ENCODE measurements around the gene MAP4K3.
"Not testable (repeated sequence)": the region's sequence is repeated elsewhere in the genome, so short reads cannot be mapped to it uniquely, and the experiment has no call there.

MAP4K3 gene

DNA sequence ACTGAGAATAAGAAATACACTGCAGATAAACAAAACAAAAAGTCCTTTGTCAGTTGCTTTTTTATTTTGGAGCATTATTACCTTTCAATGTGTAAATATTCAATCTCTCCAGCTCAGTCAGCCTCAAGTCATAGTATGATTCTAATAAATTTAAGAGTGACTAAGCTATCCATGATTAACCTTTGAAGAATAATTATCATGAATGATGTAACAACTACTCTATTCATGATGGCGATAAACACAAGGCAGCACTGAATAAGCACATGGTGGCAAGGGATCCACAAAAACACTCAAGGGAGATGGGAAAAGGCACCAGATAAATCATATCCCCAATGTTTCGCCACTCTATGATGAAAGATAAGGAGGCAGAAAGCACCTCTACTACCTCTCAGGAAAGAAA lies 67.0 kb downstream of the MAP4K3 start:
- DNase-seq = no peak

DNA sequence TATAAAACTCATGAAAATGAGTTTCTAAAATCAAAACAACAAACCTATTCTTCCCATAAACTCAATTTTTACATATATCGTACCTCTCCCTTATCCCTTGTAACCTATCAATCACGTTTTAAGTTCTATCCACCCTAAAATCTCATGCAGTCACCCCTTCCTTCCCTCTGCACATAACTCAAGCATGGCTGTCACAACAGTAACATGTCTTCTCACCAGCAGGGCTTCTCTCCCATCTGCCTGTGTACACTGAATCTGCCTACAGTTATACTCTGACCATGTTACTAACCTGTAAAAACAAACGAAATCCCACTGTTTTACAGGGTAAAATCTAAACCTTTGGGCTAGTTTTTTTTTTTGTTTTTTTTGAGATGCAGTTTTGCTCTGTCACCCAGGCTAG lies 68.2 kb downstream of the MAP4K3 start:
- no peak for DNase-seq

DNA sequence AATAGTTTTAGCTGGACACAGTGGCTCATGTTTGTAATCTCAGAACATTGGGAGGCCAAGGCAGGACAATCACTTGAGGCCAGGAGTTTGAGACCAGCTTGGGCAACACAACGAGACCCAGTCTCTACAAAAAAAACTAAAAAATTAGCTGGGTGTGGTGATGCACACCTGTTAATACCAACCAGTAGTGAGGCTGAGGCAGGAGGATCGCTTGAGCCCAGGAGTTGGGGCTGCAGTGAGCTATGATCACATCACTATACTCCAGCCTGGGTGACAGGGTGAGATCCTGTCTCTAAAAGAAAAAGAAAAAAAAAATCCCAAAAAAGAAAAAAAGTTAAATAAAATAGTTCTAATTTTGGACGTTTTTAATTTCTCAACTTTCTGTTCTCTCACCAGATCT lies 68.7 kb downstream of the MAP4K3 start:
- no peak for DNase-seq

DNA sequence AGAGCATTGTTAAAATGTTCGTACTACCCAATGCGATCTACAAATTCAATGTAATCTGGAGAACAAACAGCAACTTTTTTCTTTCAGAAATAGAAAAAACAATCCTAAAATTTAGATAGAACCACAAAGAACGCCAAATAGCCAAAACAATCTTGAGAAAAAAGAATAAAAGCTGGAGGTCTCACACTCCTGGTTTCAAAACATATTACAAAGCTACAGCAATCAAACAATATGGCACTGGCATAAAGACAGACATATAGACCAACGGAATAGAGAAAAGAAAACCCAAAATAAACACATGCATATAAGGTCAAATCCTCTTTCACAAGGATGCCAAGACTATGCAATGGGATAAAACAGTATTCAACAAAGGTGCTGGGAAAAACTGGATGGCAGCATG lies 74.5 kb downstream of the MAP4K3 start:
- DNase-seq = no peak

DNA sequence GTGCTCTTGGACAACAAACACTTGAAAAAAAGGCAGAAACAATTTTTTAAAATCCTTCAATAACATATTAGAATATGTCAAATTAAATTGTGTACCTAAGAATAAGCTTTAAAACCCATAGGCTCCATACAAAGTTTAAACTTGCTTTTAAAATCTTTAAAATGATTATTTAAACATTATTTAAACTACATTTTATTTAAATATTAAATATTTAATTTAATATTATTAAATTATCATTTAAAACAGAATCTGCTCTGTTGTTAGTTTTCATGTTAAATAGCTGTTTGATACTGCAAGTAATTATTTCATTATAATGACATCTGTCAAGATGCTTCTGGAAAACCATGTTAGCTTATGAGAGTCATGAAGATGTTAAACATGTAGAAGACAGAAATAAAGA lies 75.6 kb downstream of the MAP4K3 start:
- DNase-seq = no peak

DNA sequence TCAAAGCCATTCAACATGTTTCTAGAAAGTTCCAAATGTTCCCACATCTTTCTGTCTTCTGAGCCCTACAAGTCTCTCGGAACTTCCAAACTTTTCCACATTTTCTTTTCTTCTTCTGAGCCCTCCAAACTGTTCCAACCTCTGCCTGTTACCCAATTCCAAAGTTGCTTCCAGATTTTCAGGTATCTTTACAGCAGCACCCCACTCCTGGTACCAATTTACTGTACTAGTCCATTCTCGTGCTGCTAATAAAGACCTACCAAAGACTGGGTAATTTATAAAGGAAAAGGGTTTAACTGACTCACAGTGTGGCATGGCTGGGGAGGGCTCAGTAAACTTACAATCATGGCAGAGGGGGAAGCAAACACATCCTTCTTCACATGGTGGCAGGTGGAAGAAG lies 76.7 kb downstream of the MAP4K3 start:
- not testable (repeated sequence) for DNase-seq

DNA sequence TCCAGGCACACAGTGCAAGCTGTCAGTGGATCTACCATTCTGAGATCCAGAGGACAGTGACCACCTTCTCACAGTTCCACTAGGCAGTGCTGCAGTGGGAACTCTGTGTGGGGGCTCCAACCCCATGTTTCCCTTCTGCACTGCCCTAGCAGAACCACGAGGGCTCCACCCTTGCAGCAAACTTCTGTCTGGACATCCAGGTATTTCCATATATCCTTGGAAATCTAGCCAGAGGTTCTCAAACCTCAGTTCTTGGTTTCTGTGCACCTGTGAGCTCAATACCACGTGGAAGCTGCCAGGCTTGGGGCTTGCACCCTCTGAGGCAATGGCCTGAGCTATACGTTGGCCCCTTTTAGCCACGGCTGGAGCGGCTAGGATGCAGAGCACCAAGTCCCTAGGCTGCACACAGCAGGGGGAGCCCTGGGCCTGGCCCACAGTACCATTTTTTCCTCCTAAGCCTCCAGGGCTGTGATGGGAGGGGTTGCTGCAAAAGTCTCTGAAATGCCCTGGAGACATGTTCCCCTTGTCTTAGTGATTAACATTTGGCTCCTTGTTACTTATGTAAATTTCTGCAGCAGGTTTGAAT lies 77.5 kb downstream of the MAP4K3 start:
- no peak for DNase-seq

DNA sequence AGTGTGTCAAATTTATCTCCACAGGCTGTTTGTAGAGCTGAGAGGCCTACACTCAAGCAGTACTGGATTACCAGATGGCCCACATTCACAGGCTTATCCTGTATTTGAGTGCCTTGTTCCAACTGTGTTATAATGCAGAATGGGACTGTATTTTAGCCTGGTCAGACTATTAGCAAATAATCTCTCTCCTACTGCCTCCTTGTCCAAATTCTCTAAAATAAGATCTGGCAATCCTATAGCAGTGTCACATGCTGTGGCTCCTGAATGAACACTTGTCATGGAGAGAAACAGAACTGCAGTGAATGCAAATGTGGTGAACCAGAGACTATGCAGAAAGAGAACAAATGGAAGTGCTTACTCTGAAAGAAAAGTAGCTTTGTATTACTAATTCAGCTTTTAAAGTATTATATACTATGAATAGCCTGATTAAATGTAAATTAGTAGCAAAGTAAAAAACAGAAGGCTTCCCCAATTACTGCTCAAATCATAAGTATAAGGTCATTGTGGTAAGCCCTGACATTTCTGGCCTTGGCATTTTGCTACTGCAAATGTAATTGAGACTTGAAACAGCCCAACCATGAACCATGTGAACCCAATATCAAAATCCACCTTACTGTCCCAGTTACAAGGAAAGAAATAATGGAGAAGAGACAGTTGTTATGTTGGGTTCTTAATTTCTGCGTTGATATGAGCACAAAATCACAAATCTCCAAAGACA lies 80.0 kb downstream of the MAP4K3 start:
- no peak for DNase-seq

DNA sequence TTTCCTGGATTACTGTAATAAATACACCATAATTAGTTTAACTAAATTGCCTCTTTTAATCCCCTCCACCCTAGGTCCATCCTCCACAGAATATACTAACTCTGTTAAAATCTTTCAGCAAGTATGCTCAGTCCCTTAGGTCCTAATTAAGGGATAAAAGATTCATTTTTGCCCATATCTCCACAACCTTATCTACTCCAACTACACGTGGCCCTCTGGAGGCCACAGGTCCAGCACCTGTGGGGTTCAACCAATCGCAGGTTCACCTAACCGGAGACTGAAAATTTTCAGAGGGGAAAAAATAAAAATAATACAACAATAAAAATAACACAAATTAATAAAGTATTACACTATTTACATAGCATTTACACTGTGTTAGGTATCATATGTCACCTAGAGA lies 86.4 kb downstream of the MAP4K3 start:
- DNase-seq = no peak

DNA sequence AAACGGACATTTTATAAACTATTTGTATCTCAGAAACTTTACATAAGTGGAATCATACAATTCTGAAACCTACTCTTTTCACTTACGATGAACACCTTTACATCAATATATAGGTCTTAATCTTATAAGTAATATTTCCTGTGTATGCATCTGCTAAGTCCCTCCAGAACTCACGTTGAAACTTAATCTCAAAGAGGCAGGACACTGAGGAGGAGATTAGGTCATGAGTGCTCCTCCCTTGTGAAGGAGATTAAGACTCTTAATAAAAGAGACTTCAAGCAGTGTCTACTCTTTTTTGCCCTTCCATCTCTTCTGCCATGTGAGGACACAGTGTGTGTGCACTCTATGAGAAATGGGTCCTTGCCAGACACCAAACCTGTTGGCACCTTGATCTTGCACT lies 98.6 kb downstream of the MAP4K3 start:
- no peak for DNase-seq

DNA sequence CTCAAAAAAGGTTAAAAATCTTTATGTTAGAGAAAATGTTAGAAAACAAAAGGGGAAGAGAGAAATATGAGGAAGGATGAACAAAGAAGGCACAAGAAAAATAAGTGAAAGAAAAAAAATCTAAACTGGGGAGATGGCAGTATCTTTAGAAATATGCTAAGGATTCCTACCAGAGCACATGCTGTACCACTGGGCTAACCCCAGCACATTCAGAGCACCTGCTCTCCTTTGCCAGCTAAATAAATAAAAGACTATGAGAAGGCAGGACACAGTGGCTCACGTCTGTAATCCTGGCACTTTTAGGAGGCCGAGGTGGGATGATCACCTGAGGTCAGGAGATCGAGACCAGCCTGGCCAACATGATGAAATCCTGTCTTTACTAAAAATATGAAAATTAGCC lies 101.2 kb downstream of the MAP4K3 start:
- DNase-seq = no peak

DNA sequence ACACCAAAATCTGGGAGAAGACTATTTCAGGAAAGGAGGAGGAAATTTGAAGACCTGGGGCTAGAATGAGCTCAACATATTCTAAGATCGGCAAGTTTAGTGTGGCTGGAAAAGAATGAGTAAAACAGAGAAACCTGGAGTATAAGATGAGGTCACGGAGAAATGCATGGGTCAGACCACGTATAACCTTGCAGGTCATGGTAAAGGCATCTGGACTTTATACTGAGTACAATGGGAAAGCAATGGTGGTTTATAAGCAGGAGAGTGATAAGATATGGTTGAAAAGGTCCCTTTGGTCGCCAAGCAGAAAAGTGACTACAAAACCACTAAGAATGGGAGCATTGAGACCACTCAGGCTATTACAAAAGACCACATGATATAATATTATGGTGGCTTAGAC lies 102.1 kb downstream of the MAP4K3 start:
- no peak for DNase-seq

DNA sequence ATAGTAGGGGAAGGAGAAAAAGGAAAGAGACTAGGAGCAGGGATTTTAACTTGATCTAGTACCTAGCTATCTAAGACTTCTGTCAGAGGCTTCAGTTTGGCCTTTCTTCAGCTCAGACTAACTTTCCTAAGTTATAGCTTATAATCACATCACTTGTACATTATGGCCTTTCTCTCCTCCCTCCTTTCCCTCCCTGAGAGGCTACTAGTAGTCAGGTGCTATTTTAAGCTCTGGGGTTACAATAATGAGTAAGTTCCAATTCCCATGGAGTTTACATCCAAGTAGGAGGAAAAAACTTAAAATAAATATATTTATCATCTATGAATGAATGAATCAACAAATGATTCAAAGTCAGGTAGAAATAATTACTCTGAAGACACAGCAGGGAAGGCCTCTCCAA lies 102.6 kb downstream of the MAP4K3 start:
- DNase-seq = no peak

DNA sequence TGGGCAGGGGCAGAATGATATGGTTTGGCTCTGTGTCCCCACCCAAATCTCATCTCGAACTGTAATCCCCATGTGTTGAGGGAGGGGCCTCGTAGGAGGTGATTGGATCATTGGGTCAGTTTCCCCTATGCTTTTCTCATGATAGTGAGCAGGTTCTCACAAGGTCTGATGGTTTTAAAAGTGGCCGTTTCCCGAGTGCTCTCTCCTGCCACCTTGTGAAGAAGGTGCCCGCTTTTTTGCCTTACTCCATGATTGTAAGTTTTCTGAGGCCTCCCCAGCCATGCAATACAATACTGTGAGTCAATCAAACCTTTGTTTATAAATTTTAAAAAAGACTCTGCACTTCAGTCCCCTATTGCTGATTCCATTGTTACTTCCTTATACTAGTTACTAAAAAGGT lies 110.4 kb downstream of the MAP4K3 start:
- no peak for DNase-seq

DNA sequence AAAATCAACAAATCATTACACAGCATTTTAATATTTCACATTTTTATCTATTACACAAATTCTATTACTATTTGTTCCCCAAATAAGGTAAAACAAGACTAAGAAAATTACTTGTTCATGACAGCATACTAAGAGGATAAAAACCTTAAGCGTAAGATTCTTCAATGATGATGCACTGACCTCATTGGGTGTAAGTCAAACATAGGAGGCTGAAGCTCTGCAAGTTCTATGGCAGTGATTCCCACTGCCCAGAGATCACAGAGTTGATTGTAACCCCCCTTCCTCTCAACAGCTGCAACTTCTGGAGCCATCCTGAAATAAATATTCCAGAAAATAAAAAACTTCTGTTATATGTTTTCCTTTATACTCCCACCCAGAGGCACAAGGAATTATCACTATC lies 111.1 kb downstream of the MAP4K3 start:
- DNase-seq = no peak

DNA sequence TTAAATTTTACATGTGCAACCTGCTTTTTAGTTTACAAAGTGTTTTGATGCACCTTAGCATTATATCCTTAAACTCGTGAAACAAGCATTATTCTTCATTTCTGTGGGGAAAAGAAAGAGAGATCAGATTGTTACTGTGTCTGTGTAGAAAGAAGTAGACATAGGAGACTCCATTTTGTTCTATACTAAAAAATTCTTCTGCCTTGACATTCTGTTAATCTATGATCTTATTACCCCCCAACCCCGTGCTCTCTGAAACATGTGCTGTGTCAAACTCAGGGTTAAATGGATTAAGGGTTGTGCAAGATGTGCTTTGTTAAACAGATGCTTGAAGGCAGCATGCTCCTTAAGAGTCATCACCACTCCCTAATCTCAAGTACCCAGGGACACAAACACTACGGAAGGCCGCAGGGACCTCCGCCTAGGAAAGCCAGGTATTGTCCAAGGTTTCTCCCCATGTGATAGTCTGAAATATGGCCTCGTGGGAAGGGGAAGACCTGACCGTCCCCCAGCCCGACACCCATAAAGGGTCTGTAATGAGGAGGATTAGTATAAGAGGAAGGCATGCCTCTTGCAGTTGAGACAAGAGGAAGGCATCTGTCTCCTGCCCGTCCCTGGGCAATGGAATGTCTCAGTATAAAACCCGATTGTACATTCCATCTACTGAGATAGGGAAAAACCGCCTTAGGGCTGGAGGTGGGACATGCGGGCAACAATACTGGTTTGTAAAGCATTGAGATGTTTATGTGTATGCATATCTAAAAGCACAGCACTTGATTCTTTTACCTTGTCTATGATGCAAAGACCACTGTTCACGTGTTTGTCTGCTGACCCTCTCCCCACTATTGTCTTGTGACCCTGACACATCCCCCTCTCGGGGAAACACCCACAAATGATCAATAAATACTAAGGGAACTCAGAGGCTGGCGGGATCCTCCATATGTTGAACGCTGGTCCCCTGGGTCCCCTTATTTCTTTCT lies 115.7 kb downstream of the MAP4K3 start:
- DNase-seq = not testable (repeated sequence)

DNA sequence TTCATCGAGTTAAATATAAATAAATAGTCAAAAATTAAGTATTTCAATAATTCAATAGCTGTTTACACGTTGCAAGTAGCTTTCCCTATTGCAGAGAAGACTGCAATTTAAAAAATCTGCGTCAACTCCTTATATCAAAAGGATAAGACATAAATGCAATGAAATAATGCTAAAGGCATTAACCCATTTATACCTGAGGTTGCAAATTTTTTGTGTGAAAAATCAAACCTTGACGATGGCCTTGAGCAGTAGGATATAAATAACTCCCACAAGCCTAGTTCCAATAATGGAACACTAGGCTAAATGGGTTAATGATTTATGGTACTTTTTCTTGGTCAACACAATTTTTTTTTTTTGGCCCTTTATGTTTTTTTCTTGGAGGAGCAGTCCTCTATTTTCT lies 116.9 kb downstream of the MAP4K3 start:
- no peak for DNase-seq

DNA sequence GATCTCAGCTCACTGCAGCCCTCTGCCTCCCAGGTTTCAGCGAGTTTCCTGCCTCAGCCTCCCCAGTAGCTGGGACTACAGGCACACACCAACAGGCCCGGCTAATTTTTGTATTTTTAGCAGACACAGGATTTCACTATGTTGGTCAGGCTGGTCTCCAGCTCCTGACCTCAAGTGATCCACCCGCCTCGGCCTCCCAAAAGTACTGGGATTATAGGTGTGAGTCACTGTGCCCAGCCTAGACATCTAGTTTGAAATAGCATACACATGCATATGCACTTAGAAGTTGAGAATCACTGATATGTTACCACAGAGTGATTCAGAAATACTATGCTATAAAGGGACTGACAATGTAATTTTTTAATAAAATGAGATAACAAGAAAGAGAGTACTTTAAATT lies 123.5 kb downstream of the MAP4K3 start:
- DNase-seq = no peak

DNA sequence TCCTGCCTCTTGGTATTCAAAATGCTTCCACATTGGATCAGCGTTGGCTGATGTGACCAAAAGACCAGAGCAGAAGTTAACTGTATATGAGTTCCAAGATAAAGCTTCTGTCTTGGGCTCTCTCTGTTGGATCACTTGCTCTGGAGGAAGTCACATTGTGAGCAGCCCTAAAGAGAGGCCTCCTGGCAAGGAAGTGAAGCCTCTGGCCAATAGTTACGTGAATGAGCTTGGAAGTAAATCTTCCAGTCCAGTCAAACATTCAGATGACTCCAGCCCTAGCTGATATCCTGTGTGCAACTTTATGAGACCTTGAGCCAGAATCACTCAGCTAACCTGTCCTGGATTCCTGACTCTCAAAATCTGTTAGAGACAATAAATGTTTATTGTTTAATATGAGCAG lies 125.6 kb downstream of the MAP4K3 start:
- DNase-seq = no peak

DNA sequence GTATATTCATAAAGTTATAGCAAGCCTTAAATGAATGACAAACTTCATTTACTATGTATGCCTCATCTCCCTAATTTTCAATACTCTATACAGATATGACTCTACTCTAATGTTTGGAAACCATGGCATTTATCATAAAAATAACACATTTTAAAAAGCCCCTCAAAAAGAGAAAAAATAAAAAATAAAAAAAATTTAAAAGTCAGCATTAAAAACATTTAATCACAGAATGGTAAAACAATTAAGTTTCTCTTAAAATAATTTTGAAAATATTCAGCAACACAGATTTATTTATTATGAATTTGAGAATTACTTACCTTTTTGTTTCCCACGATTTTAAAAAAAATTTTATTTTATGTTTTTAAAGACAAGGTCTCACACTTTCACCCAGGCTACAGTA lies 128.3 kb downstream of the MAP4K3 start:
- no peak for DNase-seq

DNA sequence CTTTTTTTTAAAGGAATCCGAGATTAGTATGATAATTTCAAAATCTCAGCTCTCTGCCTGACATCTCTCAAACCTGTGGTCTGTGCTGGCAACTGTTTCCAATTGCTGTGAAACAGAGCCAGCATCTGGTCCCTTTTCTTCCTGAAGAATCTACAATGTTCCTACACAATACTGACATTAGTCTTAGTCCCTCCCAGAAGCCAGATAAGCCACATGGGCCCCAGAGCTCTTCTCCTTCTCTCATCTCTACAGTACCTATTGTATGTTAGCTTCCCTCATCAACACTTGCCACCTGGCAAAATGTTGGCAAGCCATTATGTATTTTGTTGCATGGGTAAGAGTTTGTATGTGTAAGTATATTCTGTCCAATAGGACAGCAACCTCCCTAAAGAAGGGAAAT lies 130.5 kb downstream of the MAP4K3 start:
- no peak for DNase-seq

DNA sequence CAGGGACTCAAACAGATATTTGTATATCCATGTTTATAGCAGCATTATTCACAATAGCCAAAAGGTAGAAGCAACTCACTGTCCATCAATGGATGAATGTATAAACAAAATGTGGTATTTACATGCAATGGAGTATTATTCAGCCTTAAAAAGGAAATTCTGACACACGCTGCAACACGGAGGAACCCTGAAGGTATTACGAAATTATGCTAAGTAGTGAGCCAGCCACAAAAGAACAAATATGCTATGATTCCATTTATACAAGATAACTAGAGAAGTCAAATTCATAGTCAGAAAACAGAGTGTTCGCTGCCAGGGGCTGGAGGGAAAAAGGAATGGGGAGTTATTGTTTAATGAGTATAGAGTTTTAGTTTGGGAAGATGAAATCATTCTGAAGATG lies 132.4 kb downstream of the MAP4K3 start:
- no peak for DNase-seq

DNA sequence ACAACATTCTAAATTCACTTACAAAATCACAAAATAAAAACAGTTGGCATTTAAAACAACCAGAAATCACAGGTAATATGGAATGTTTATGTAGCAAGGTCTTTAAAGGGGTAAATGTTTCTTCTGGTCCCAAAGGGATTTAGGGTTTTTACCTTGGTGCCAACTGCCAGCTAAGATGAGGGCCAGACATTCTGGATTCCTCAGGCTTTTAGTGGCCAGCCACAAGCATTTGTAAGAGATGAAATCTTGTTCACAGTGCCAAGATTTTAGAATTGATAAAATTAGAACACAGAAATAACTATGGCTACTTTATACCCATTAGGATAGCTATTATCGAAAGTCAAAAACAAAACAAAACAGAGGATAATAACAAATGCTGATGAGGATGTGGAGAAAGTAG lies 132.9 kb downstream of the MAP4K3 start:
- DNase-seq = no peak

DNA sequence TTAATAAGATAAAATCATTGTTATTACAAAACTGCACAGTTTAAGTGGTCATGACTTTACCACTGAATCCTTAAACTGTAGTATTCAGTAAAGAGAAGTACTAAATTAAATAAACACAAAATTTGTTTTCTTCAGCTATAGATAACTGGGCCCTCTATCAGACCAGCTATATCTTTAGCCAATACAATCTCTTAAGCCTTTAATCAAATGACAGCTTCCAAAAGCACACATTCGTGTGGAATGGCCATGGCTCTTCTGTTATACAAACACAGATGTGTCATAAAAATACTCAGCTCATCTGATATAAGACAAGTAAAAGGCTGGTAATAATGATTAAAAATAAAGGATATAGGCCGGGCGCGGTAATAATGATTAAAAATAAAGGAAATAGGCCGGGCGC lies 135.7 kb downstream of the MAP4K3 start:
- DNase-seq = no peak

All from central memory CD4-positive, alpha-beta T cell (primary cell).